Uterus (tissue), 4 donors: Measurements from ENCODE around the gene RAB3C. TPM values are rescaled to one million over a fixed set of nuclear protein-coding genes. Genes with fewer than 3 reads are reported as not detected.

ENCODE experiments used
- DNase-seq, 2 donors: peaks; one replicate each; pipeline ENCODE4 v3.0.0-alpha.2; 2019 to 2020
- H3K27ac ChIP-seq, 2 donors: fragments of 200-600 bp; sonication (generic); 1 replicate in 1 of 2; 2 replicates in 1 of 2; pipeline ENCODE4 v1.5.1; 2016 to 2018
- H3K27me3 ChIP-seq, 2 donors: fragments of 200-600 bp; sonication (generic); one replicate each; pipeline ENCODE4 v1.5.1; 2018 to 2019; ENCODE audit warnings: control low read depth in 1 of 2
- H3K36me3 ChIP-seq, 2 donors: fragments of 200-600 bp; sonication (generic); one replicate each; pipeline ENCODE4 v1.5.1; 2019; ENCODE audit warnings: control low read depth in 1 of 2
- H3K4me1 ChIP-seq, 2 donors: fragments of 200-600 bp; sonication (generic); one replicate each; pipeline ENCODE4 v1.5.1; 2018 to 2019; ENCODE audit warnings: control low read depth in 1 of 2
- H3K4me3 ChIP-seq, 2 donors: fragments of 200-600 bp; sonication (generic); 1 replicate in 1 of 2; 2 replicates in 1 of 2; pipeline ENCODE4 v1.5.1; 2018 to 2019; ENCODE audit warnings: mild to moderate bottlenecking in 1 of 2
- H3K9me3 ChIP-seq, 2 donors: fragments of 200-600 bp; sonication (generic); one replicate each; pipeline ENCODE4 v1.5.1; 2019; ENCODE audit warnings: control low read depth in 1 of 2
- CTCF ChIP-seq, 4 experiments: fragments of 200-600 bp in 2 of 4; fragments of 450-650 bp in 2 of 4; sonication (generic) in 2 of 4; IDR thresholded peaks; one replicate each; pipeline ENCODE4 v1.5.1; 2016 to 2019; ENCODE audit warnings: antibody characterized with exemption in 4 of 4, mild to moderate bottlenecking in 2 of 4, moderate library complexity in 1 of 4
- POLR2A ChIP-seq, 2 donors: fragments of 450-650 bp; IDR thresholded peaks; one replicate each; pipeline ENCODE4 v1.6.1; 2016; ENCODE audit warnings: antibody characterized with exemption in 2 of 2, mild to moderate bottlenecking in 1 of 2, moderate library complexity in 1 of 2
- intact Hi-C: fragments of 100-400 bp; cut with DNase I; formaldehyde crosslinking; loops from one replicate; pipeline ENCODE4 v1.15.1; 2023; ENCODE audit warnings: low total_unique reads
- total RNA-seq, 4 donors: library from RNA; depleted of rRNA in 3 of 4; stranded (reverse); fragments of >200 nt in 3 of 4; gene quantifications; one replicate each; pipeline versions ENCODE4 v1.1.0 to v1.2.4, GENCODE V29; 2014 to 2023
- donor health status: DM: yes; HTN: yes; CAD: no.

Gene RAB3C
- total RNA-seq, 4 donors from 2014 or later, result 0.59 to 2.1 (median 0.83) TPM; not detected in 1

GRCh38 chr5:58827463-58827862 is 244.6 kb downstream of the RAB3C start:
- Histone ChIP-seq H3K9me3 (no peaks in the 10 kb centered on the region), H3K27ac (no peak overlapping the region), H3K36me3 (no peaks in the 10 kb centered on the region), H3K4me1 (no peaks in the 10 kb centered on the region), H3K27me3 (no peaks in the 10 kb centered on the region), H3K4me3 (no peak overlapping the region)
- TF ChIP-seq POLR2A (IDR thresholded peaks at IDR 0.05), result no peak
- TF ChIP-seq CTCF (IDR thresholded peaks at IDR 0.05), result no peak
- no peak for DNase-seq
- intact Hi-C loops, result no loop called here

GRCh38 chr5:58828258-58828657 is 245.4 kb downstream of the RAB3C start:
- H3K27me3 ChIP-seq, result no peaks in the 10 kb centered on the region
- TF ChIP-seq POLR2A (IDR thresholded peaks at IDR 0.05), result no peak
- TF ChIP-seq CTCF (IDR thresholded peaks at IDR 0.05), result no peak
- no peak for DNase-seq

GRCh38 chr5:58834242-58835225 is 251.7 kb downstream of the RAB3C start:
- intact Hi-C loops, result no loop called here
- H3K27ac ChIP-seq, result no peak overlapping the region

More at GRCh38 chr5:58828258-58828657, 245.4 kb downstream of the RAB3C start:
- Histone ChIP-seq H3K36me3 (no peaks in the 10 kb centered on the region), H3K27ac (no peak overlapping the region), H3K9me3 (no peaks in the 10 kb centered on the region), H3K4me3 (no peak overlapping the region), H3K4me1 (no peaks in the 10 kb centered on the region)
- intact Hi-C loops, result no loop called here

GRCh38 chr5:58836351-58836750 is 253.5 kb downstream of the RAB3C start:
- H3K9me3 ChIP-seq, result no peaks in the 10 kb centered on the region
- H3K27me3 ChIP-seq, result no peaks in the 10 kb centered on the region
- TF ChIP-seq POLR2A (IDR thresholded peaks at IDR 0.05), result no peak
- TF ChIP-seq CTCF (IDR thresholded peaks at IDR 0.05), result no peak
- H3K36me3 ChIP-seq, result no peaks in the 10 kb centered on the region
- H3K4me1 ChIP-seq, result no peaks in the 10 kb centered on the region
- no peak for DNase-seq
- intact Hi-C loops, result no loop called here
- no peak overlapping the region for H3K27ac ChIP-seq
- no peak overlapping the region for H3K4me3 ChIP-seq

More at GRCh38 chr5:58834242-58835225, 251.7 kb downstream of the RAB3C start:
- Histone ChIP-seq H3K4me3 (no peak overlapping the region), H3K36me3 (no peaks in the 10 kb centered on the region), H3K27me3 (no peaks in the 10 kb centered on the region), H3K4me1 (no peaks in the 10 kb centered on the region), H3K9me3 (no peaks in the 10 kb centered on the region)
- no peak for DNase-seq
- TF ChIP-seq CTCF (IDR thresholded peaks at IDR 0.05), result no peak
- TF ChIP-seq POLR2A (IDR thresholded peaks at IDR 0.05), result no peak

- H3K4me3 ChIP-seq, result no peak overlapping the region
- no peak overlapping the region for H3K27ac ChIP-seq
- no peaks in the 10 kb centered on the region for H3K4me1 ChIP-seq
- no peaks in the 10 kb centered on the region for H3K27me3 ChIP-seq
- DNase-seq, result no peak
- no peaks in the 10 kb centered on the region for H3K36me3 ChIP-seq
- intact Hi-C loops, result no loop called here
- no peaks in the 10 kb centered on the region for H3K9me3 ChIP-seq
- no peak for TF ChIP-seq CTCF (IDR thresholded peaks at IDR 0.05)
- TF ChIP-seq POLR2A (IDR thresholded peaks at IDR 0.05), result no peak
These were observed 255.9 kb downstream of the RAB3C start for GRCh38 chr5:58838729-58839128.
